ENCODE results near the gene KCNK6. TPM values are rescaled to one million over a fixed set of nuclear protein-coding genes. Genes with fewer than 3 reads are reported as not detected.

KCNK6 gene
- total RNA-seq (11.8 TPM), polyA plus RNA-seq (15.8 TPM)

DNA sequence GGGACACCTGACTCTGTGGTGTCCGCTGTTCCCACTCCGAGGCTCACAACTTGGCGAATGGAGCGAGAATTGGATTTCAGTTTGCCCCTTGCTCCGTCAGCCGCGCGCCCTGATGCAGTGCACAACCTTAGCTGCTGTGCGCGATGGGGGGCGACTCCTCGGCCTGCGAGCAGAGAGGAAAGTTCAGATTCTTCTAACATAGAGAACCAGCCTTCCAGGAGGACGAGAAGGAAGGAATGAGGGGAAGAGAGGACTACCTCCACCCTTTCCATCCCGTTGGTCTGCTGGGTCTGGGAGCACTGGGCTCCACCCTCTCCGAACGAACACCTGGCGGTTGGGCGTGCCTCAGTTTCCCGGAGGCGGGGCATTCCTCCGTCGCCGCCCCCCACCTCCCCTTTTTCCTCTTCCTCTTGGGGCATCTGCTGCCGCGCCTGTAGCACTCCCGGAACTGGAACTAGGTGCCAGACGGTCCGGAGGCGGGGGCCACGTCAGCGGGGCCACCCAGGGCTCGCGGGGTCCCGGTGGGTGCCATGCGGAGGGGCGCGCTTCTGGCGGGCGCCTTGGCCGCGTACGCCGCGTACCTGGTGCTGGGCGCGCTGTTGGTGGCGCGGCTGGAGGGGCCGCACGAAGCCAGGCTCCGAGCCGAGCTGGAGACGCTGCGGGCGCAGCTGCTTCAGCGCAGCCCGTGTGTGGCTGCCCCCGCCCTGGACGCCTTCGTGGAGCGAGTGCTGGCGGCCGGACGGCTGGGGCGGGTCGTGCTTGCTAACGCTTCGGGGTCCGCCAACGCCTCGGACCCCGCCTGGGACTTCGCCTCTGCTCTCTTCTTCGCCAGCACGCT lies at the start of gene KCNK6:
KCNK6 (plus strand) TSS at position 425 of the 838 bp plus-strand sequence; CDS start at position 531, 106 bp downstream.
- DNase-seq (ENCODE audit: extremely low spot score), result no peak
- WGBS, result 2% methylated on average over 76 of the region's 76 CpGs
- peak within 1 kb of the TSS; percentile 71 for H3K27ac ChIP-seq (ENCODE audit: low read depth)
- H3K36me3 ChIP-seq (ENCODE audit: insufficient read depth), result no peaks in the 10 kb centered on the region
- no peaks in the 10 kb centered on the region for H3K4me1 ChIP-seq (ENCODE audit: insufficient read depth)
- peak within 1 kb of the TSS; percentile 64 for H3K4me3 ChIP-seq (ENCODE audit: low read depth, low read length)

GRCh38 chr19:38270587-38271167 lies 49.0 kb upstream of the KCNK6 start:
- H3K4me3 ChIP-seq (ENCODE audit: low read depth, low read length), result no peak overlapping the region
- no peak for DNase-seq (ENCODE audit: extremely low spot score)
- no peak overlapping the region for H3K27ac ChIP-seq (ENCODE audit: low read depth)
- H3K4me1 ChIP-seq (ENCODE audit: insufficient read depth), result no peaks in the 10 kb centered on the region
- H3K36me3 ChIP-seq (ENCODE audit: insufficient read depth), result no peaks in the 10 kb centered on the region
- 58% methylated on average over 5 of the region's 5 CpGs for WGBS

DNA sequence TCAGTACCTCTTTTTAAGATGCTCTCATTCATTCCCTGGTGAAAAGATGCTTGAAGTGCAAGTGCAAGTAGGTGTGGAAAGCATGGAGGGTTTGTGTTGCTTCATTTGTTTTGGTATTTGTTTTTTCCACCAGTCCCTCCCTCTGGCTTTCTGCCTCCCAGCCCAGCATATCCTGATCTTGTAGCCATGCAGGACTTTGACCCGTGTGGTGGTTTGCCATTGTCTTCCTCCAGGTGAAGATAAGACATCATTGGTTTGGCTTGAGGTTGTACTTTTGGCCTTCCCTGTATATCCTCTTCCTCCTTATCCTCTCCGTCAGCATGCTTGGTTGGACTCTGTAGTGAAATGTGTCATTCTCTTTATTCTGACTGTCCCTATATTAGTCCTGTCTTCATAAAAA lies 46.1 kb upstream of the KCNK6 start:
- WGBS, result 62% methylated on average over 2 of the region's 2 CpGs
- Histone ChIP-seq H3K4me3 (ENCODE audit: low read depth, low read length) (no peak overlapping the region), H3K4me1 (ENCODE audit: insufficient read depth) (no peaks in the 10 kb centered on the region), H3K36me3 (ENCODE audit: insufficient read depth) (no peaks in the 10 kb centered on the region), H3K27ac (ENCODE audit: low read depth) (no peak overlapping the region)
- DNase-seq (ENCODE audit: extremely low spot score), result no peak

DNA sequence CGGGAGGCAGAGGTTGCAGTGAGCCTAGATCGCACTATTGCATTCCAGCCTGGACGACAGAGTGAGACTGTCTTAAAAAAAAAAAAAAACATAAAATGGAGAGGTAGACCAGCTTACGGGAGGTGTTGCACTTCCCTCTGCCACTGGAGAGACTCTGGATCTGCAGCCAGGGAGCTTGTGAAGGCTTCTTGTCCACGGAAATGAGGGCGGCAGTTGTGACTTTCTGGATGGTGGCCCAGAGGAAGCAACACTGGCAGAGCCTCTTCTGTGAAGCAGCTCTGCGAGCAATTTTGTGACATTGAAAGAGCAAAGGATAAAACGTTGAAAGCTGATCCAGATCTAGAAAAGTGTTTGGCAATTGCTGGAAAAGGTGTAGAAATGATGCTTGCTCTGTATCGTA lies 44.9 kb upstream of the KCNK6 start:
- Histone ChIP-seq H3K4me1 (ENCODE audit: insufficient read depth) (no peaks in the 10 kb centered on the region), H3K4me3 (ENCODE audit: low read depth, low read length) (no peak overlapping the region), H3K36me3 (ENCODE audit: insufficient read depth) (no peaks in the 10 kb centered on the region), H3K27ac (ENCODE audit: low read depth) (no peak overlapping the region)
- no peak for DNase-seq (ENCODE audit: extremely low spot score)
- WGBS, result 37% methylated on average over 9 of the region's 9 CpGs

GRCh38 chr19:38276942-38277517 lies 42.6 kb upstream of the KCNK6 start:
- no peak for DNase-seq (ENCODE audit: extremely low spot score)
- no peak overlapping the region for H3K27ac ChIP-seq (ENCODE audit: low read depth)
- WGBS, result 92% methylated on average over 7 of the region's 7 CpGs
- H3K4me1 ChIP-seq (ENCODE audit: insufficient read depth), result no peaks in the 10 kb centered on the region
- H3K4me3 ChIP-seq (ENCODE audit: low read depth, low read length), result no peak overlapping the region
- no peaks in the 10 kb centered on the region for H3K36me3 ChIP-seq (ENCODE audit: insufficient read depth)

DNA sequence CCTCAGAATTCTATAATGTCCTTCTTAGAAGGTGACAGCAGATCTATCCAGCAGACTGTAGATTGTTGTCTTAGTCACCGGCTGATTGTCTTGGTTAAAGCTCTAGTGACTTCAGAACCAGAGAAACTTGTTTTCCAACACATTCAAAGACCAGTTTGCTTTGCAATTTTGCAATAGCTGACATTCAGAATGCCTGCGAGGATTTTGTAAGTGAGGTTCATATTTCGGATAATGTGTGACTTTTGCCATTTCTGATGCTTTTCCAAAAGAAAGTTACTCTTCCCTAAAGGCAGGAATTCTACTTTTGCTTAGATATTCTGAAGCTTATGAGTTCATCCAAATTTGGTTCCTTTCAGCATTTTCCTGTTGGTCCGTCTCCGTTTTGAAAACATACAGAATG lies 42.1 kb upstream of the KCNK6 start:
- no peak for DNase-seq (ENCODE audit: extremely low spot score)
- WGBS, result 27% methylated on average over 5 of the region's 5 CpGs
- Histone ChIP-seq H3K4me1 (ENCODE audit: insufficient read depth) (no peaks in the 10 kb centered on the region), H3K4me3 (ENCODE audit: low read depth, low read length) (no peak overlapping the region), H3K27ac (ENCODE audit: low read depth) (no peak overlapping the region), H3K36me3 (ENCODE audit: insufficient read depth) (no peaks in the 10 kb centered on the region)

- no peak for DNase-seq (ENCODE audit: extremely low spot score)
- Histone ChIP-seq H3K4me1 (ENCODE audit: insufficient read depth) (no peaks in the 10 kb centered on the region), H3K36me3 (ENCODE audit: insufficient read depth) (no peaks in the 10 kb centered on the region), H3K4me3 (ENCODE audit: low read depth, low read length) (no peak overlapping the region), H3K27ac (ENCODE audit: low read depth) (peak overlapping the region; percentile 29)
- 42% methylated on average over 9 of the region's 9 CpGs for WGBS
Observed at GRCh38 chr19:38277969-38278680, 41.5 kb upstream of the KCNK6 start.

DNA sequence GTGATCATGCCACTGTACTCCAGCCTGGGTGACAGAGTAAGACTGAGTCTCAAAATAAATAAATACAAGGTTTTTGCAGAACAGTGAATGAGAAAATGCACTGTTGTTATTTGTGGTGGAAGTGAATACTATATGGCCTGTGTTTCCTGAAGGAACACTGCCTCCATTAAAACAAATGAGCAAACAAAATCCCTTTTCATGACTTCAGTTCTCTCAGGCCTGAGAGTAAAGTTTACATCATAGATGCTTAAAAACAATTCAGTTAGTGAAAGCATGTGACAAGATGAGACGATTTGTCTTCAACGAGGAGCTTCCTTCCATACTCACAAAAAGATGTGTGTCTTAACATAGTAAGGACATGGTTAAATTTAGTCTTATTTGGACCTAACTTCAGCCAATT lies 40.9 kb upstream of the KCNK6 start:
- Histone ChIP-seq H3K27ac (ENCODE audit: low read depth) (no peak overlapping the region), H3K4me1 (ENCODE audit: insufficient read depth) (no peaks in the 10 kb centered on the region), H3K36me3 (ENCODE audit: insufficient read depth) (no peaks in the 10 kb centered on the region), H3K4me3 (ENCODE audit: low read depth, low read length) (no peak overlapping the region)
- 40% methylated on average over 2 of the region's 2 CpGs for WGBS
- DNase-seq (ENCODE audit: extremely low spot score), result no peak

- Histone ChIP-seq H3K36me3 (ENCODE audit: insufficient read depth) (no peaks in the 10 kb centered on the region), H3K4me3 (ENCODE audit: low read depth, low read length) (no peak overlapping the region), H3K4me1 (ENCODE audit: insufficient read depth) (no peaks in the 10 kb centered on the region), H3K27ac (ENCODE audit: low read depth) (no peak overlapping the region)
- 61% methylated on average over 17 of the region's 17 CpGs for WGBS
- no peak for DNase-seq (ENCODE audit: extremely low spot score)
Observed at GRCh38 chr19:38280030-38280921, 39.4 kb upstream of the KCNK6 start.

DNA sequence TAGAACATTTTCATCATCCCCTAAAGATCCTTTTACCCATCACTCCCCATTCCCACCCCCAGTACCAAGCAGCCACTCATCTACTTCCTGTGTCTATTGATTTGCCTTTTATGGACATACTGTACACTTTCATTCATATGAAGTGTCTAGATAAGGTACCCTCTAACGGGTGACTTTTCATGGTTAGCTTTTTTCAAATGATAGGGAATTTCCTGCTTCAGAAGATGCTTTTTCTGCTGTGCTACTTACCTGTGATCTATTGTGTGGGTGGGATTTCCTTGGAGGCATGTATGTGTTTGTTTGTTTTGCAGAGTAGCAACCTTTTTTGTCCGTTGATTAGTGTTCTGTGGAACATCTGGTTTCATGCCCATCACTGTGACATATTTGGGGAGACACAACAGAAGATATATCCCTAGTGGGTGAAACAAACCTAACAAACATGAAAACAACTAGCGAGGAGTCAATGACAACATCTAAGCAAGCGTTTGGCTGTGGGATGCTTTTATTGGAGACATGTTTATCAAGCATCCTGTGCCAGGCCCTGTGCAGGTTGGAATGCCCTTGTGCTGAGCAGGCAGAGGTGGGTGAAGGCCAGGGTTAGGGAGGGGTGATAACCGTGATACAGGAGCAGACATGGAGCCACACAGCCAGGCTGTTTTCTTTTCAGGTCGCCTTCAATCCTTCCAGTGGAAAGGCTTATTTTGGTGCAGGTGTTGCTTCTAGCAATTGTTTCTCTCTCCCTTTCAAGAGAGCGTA lies 37.7 kb upstream of the KCNK6 start:
- Histone ChIP-seq H3K27ac (ENCODE audit: low read depth) (no peak overlapping the region), H3K4me3 (ENCODE audit: low read depth, low read length) (no peak overlapping the region), H3K36me3 (ENCODE audit: insufficient read depth) (no peaks in the 10 kb centered on the region), H3K4me1 (ENCODE audit: insufficient read depth) (no peaks in the 10 kb centered on the region)
- no peak for DNase-seq (ENCODE audit: extremely low spot score)
- 74% methylated on average over 7 of the region's 7 CpGs for WGBS

GRCh38 chr19:38283271-38283670 lies 36.4 kb upstream of the KCNK6 start:
- H3K27ac ChIP-seq (ENCODE audit: low read depth), result no peak overlapping the region
- H3K4me3 ChIP-seq (ENCODE audit: low read depth, low read length), result no peak overlapping the region

GRCh38 chr19:38284422-38284821 lies 35.2 kb upstream of the KCNK6 start:
- no peak for DNase-seq (ENCODE audit: extremely low spot score)
- Histone ChIP-seq H3K4me1 (ENCODE audit: insufficient read depth) (no peaks in the 10 kb centered on the region), H3K27ac (ENCODE audit: low read depth) (no peak overlapping the region), H3K4me3 (ENCODE audit: low read depth, low read length) (no peak overlapping the region), H3K36me3 (ENCODE audit: insufficient read depth) (no peaks in the 10 kb centered on the region)
- 75% methylated on average over 7 of the region's 7 CpGs for WGBS

More at GRCh38 chr19:38283271-38283670, 36.4 kb upstream of the KCNK6 start:
- WGBS, result 87% methylated on average over 8 of the region's 8 CpGs
- DNase-seq (ENCODE audit: extremely low spot score), result no peak
- Histone ChIP-seq H3K4me1 (ENCODE audit: insufficient read depth) (no peaks in the 10 kb centered on the region), H3K36me3 (ENCODE audit: insufficient read depth) (no peaks in the 10 kb centered on the region)

Measured in urinary bladder (tissue), 4 donors.